HepG2 (cell line): ENCODE results near the gene NAPB. TPM values are rescaled to one million over a fixed set of nuclear protein-coding genes. Genes with fewer than 3 reads are reported as not detected.

Experiments
- AGO1 ChIP-seq: fragments of 200-400 bp; formaldehyde crosslinking; IDR thresholded peaks from 2 replicates; pipeline ENCODE4 v1.6.1; 2017; ENCODE audit warnings: mild to moderate bottlenecking, low read depth, low read length, moderate library complexity; ENCODE audit not compliant: poor library complexity, severe bottlenecking
- CHCHD3 ChIP-seq: sonication (generic); formaldehyde crosslinking; IDR thresholded peaks from 2 replicates; pipeline ENCODE4 v1.8.0; 2022; ENCODE audit warnings: mild to moderate bottlenecking, missing genetic modification reagents, moderate library complexity
- GPN1 ChIP-seq: sonication (generic); formaldehyde crosslinking; IDR thresholded peaks from 2 replicates; pipeline ENCODE4 v1.5.1; 2020; ENCODE audit warnings: missing genetic modification reagents, borderline replicate concordance
- HOXA3 ChIP-seq: sonication (generic); formaldehyde crosslinking; IDR thresholded peaks from 2 replicates; pipeline ENCODE4 v1.5.0; 2020; ENCODE audit warnings: missing genetic modification reagents
- KLF11 ChIP-seq: IDR thresholded peaks from 2 replicates; pipeline ENCODE4 v1.6.1; 2016; ENCODE audit warnings: missing compliant biosample characterization
- SKI ChIP-seq: fragments of 450-650 bp; IDR thresholded peaks from one replicate; pipeline ENCODE4 v1.6.1; 2018; ENCODE audit warnings: mild to moderate bottlenecking; ENCODE audit not compliant: partially characterized antibody
- TRIM24 ChIP-seq: sonication (generic); formaldehyde crosslinking; IDR thresholded peaks from 2 replicates; pipeline ENCODE4 v1.8.0; 2022; ENCODE audit warnings: mild to moderate bottlenecking, missing genetic modification reagents
- ZKSCAN1 ChIP-seq: fragments of 150-350 bp; IDR thresholded peaks from 2 replicates; pipeline ENCODE4 v1.6.1; 2014; ENCODE audit warnings: low read length
- ZNF331 ChIP-seq: sonication (generic); formaldehyde crosslinking; IDR thresholded peaks from 2 replicates; pipeline ENCODE4 v1.4.0; 2020; ENCODE audit warnings: missing genetic modification reagents
- ZNF432 ChIP-seq: sonication (generic); formaldehyde crosslinking; IDR thresholded peaks from 2 replicates; pipeline ENCODE4 v1.5.0; 2020; ENCODE audit warnings: missing genetic modification reagents, mild to moderate bottlenecking, borderline replicate concordance
- ZNF558 ChIP-seq: sonication (generic); formaldehyde crosslinking; IDR thresholded peaks from 2 replicates; pipeline ENCODE4 v1.9.0; 2022; ENCODE audit warnings: mild to moderate bottlenecking, missing genetic modification reagents, borderline replicate concordance
- ZNF891 ChIP-seq: sonication (generic); formaldehyde crosslinking; IDR thresholded peaks from 2 replicates; pipeline ENCODE4 v1.5.0; 2020; ENCODE audit warnings: mild to moderate bottlenecking, missing genetic modification reagents
- polyA plus RNA-seq, 8 experiments: library from polyadenylated mRNA; depleted of rRNA in 3 of 8; stranded (reverse) in 7 of 8; unstranded in 1 of 8; fragments of >200 nt; fragmentation: Illumina TruSeq in 4 of 8; extraction: Trizol in 4 of 8; gene quantifications; 2 replicates each; pipeline versions ENCODE4 v1.2.1 to v1.2.3, GENCODE V29; 2011 to 2016; ENCODE audit warnings: low read depth in 4 of 8, missing spikeins in 1 of 8, mixed read lengths in 1 of 8; ENCODE audit not compliant: insufficient read depth in 1 of 8
- total RNA-seq, 5 experiments: library from RNA; depleted of rRNA; stranded (reverse); fragments of >200 nt; fragmentation: Illumina TruSeq; extraction: Trizol; gene quantifications; 2 replicates each; pipeline ENCODE4 v1.2.3, GENCODE V29; 2016; ENCODE audit warnings: low read depth in 1 of 5
- TF ChIP-seq, protein P1 (sequence below): sonication (generic); formaldehyde crosslinking; IDR thresholded peaks from 2 replicates; pipeline ENCODE4 v1.4.0; 2020; ENCODE audit warnings: missing genetic modification reagents, borderline replicate concordance
- TF ChIP-seq, protein P2 (sequence below): sonication (generic); formaldehyde crosslinking; IDR thresholded peaks from 2 replicates; pipeline ENCODE4 v1.5.0; 2020; ENCODE audit warnings: mild to moderate bottlenecking, missing genetic modification reagents, borderline replicate concordance
- TF ChIP-seq, protein P3 (sequence below): sonication (generic); formaldehyde crosslinking; IDR thresholded peaks from 2 replicates; pipeline ENCODE4 v1.4.0; 2020; ENCODE audit warnings: missing genetic modification reagents, borderline replicate concordance
- TF ChIP-seq, protein P4 (sequence below): IDR thresholded peaks from 2 replicates; pipeline ENCODE4 v1.6.1; 2016; ENCODE audit warnings: missing biosample characterization, missing genetic modification reagents, low read depth

The NAPB gene
- total and polyA plus RNA-seq, 2 of the 13 experiments (the other 11 are each of a cell fraction or from before 2014, with no cell fraction given) = 15.2 to 16.1 TPM

DNA sequence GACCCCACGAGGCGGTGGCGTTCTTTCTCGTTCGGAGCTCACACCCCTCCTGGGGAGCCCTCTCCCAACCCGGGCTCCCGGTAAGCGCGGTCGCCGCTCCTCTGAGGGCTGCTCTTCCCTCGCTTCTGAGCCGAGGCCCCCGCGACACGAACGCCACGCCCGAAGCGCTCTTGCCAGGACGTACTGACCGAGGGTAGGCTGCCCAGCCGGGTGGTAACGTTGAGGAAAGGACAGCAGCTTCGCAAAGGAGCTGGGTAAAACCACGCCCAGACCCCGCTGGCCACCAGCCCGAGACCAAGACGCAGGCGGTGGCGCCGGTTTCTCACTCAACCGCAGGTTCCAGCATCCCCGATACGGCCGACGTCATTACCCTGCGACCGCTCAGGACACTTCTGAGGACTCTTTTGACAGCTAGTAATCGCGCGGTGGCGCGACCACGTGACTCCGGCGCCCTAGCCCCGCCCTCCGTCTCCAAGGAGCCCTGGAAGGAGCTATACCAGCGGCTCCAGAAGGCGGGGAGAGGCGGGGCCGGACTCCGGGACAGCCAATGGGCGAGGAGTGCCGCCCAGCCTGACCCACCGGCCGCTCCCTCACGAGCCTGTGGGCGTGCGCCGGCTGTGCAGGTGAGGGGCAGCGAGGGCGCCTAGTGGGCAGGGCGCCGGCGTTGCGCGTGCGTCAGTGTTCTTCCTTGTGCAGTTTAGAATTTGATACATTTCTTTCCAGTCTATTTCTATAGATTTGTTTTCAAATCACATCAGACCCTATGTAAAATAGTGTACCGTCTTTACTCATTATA, 63.3 kb downstream of the NAPB start (continued):
- TF ChIP-seq, protein P1, sequence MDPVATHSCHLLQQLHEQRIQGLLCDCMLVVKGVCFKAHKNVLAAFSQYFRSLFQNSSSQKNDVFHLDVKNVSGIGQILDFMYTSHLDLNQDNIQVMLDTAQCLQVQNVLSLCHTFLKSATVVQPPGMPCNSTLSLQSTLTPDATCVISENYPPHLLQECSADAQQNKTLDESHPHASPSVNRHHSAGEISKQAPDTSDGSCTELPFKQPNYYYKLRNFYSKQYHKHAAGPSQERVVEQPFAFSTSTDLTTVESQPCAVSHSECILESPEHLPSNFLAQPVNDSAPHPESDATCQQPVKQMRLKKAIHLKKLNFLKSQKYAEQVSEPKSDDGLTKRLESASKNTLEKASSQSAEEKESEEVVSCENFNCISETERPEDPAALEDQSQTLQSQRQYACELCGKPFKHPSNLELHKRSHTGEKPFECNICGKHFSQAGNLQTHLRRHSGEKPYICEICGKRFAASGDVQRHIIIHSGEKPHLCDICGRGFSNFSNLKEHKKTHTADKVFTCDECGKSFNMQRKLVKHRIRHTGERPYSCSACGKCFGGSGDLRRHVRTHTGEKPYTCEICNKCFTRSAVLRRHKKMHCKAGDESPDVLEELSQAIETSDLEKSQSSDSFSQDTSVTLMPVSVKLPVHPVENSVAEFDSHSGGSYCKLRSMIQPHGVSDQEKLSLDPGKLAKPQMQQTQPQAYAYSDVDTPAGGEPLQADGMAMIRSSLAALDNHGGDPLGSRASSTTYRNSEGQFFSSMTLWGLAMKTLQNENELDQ = no peak
- TF ChIP-seq SKI = peak; percentile 77
- TF ChIP-seq, protein P2, sequence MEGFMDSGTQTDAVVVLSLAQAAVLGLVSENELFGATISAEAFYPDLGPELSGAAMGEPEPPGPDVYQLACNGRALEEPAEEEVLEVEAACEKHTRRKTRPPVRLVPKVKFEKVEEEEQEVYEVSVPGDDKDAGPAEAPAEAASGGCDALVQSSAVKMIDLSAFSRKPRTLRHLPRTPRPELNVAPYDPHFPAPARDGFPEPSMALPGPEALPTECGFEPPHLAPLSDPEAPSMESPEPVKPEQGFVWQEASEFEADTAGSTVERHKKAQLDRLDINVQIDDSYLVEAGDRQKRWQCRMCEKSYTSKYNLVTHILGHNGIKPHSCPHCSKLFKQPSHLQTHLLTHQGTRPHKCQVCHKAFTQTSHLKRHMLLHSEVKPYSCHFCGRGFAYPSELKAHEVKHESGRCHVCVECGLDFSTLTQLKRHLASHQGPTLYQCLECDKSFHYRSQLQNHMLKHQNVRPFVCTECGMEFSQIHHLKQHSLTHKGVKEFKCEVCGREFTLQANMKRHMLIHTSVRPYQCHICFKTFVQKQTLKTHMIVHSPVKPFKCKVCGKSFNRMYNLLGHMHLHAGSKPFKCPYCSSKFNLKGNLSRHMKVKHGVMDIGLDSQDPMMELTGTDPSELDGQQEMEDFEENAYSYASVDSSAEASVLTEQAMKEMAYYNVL = peak; percentile 61; the same call in 1 of the 2 replicates
- peak; percentile 99 for TF ChIP-seq HOXA3 (CRISPR knock-in tag)
- TF ChIP-seq ZNF558 (CRISPR knock-in tag) = no peak
- TF ChIP-seq KLF11 = peak; percentile 95
- no peak for TF ChIP-seq ZKSCAN1
- peak; percentile 96; the same call in 1 of the 2 replicates for TF ChIP-seq ZNF891 (CRISPR knock-in tag)
- TF ChIP-seq ZNF432 (CRISPR knock-in tag) = no peak
- TF ChIP-seq TRIM24 = no peak
- peak; percentile 78; the same call in 1 of the 2 replicates for TF ChIP-seq ZNF331 (CRISPR knock-in tag)
- no peak for TF ChIP-seq GPN1 (CRISPR knock-in tag)
- TF ChIP-seq, protein P3, sequence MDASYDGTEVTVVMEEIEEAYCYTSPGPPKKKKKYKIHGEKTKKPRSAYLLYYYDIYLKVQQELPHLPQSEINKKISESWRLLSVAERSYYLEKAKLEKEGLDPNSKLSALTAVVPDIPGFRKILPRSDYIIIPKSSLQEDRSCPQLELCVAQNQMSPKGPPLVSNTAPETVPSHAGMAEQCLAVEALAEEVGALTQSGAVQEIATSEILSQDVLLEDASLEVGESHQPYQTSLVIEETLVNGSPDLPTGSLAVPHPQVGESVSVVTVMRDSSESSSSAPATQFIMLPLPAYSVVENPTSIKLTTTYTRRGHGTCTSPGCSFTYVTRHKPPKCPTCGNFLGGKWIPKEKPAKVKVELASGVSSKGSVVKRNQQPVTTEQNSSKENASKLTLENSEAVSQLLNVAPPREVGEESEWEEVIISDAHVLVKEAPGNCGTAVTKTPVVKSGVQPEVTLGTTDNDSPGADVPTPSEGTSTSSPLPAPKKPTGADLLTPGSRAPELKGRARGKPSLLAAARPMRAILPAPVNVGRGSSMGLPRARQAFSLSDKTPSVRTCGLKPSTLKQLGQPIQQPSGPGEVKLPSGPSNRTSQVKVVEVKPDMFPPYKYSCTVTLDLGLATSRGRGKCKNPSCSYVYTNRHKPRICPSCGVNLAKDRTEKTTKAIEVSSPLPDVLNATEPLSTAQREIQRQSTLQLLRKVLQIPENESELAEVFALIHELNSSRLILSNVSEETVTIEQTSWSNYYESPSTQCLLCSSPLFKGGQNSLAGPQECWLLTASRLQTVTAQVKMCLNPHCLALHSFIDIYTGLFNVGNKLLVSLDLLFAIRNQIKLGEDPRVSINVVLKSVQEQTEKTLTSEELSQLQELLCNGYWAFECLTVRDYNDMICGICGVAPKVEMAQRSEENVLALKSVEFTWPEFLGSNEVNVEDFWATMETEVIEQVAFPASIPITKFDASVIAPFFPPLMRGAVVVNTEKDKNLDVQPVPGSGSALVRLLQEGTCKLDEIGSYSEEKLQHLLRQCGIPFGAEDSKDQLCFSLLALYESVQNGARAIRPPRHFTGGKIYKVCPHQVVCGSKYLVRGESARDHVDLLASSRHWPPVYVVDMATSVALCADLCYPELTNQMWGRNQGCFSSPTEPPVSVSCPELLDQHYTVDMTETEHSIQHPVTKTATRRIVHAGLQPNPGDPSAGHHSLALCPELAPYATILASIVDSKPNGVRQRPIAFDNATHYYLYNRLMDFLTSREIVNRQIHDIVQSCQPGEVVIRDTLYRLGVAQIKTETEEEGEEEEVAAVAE (CRISPR knock-in tag) = peak; percentile 98
- TF ChIP-seq CHCHD3 (CRISPR knock-in tag) = peak; percentile 95
- peak; percentile 89 for TF ChIP-seq AGO1
- TF ChIP-seq, protein P4, sequence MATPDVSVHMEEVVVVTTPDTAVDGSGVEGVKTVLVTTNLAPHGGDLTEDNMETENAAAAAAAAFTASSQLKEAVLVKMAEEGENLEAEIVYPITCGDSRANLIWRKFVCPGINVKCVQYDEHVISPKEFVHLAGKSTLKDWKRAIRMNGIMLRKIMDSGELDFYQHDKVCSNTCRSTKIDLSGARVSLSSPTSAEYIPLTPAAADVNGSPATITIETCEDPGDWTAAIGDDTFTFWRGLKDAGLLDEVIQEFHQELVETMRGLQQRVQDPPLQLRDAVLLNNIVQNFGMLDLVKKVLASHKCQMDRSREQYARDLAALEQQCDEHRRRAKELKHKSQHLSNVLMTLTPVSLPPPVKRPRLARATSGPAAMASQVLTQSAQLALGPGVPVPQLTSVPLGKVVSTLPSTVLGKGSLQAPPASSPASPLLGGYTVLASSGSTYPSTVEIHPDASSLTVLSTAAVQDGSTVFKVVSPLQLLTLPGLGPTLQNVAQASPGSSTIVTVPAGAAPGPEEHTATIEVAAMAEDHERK (CRISPR knock-in tag) = peak; percentile 48; the same call in 1 of the 2 replicates
